Inflammatory macrophage treated with lipopolysaccharide for 4 hours (primary cell): Measurements from ENCODE around the gene HYLS1.
A peak's percentile ranks its signal among the peaks of the same experiment; 100 is the strongest.
"Not testable (repeated sequence)": the region's sequence is repeated elsewhere in the genome, so short reads cannot be mapped to it uniquely, and the experiment has no call there.

Experiments used
- DNase-seq: peaks from one replicate; pipeline ENCODE4 v3.0.0-alpha.2; 2020

The HYLS1 gene, protein sequence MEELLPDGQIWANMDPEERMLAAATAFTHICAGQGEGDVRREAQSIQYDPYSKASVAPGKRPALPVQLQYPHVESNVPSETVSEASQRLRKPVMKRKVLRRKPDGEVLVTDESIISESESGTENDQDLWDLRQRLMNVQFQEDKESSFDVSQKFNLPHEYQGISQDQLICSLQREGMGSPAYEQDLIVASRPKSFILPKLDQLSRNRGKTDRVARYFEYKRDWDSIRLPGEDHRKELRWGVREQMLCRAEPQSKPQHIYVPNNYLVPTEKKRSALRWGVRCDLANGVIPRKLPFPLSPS

GRCh38 chr11:125887373-125888324 lies at the start of gene HYLS1:
Gene HYLS1, plus strand, starts transcription at chr11:125887668. Its CDS starts 11,701 bp downstream, at chr11:125899369.
- DNase-seq = peak; percentile 98

GRCh38 chr11:125842321-125842948 lies 45.0 kb upstream of the HYLS1 start:
- DNase-seq = no peak

DNA sequence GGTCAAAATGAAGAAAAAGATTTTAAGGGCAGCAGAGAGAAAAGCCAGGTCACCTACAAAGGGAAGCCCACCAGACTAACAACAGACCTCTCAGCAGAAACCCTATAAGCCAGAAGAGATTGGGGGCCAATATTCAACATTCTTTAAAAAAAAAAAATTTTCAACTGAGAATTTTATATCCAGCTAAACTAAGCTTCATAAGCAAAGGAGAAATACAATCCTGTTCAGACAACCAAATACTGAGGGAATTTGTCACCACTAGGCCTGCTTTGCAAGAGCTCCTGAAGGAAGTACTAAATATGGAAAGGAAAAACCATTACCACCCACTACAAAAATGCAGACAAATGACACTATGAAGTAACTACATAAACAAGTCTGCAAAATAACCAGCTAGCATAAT lies 41.3 kb upstream of the HYLS1 start:
- no peak for DNase-seq

- not testable (repeated sequence) for DNase-seq
These were observed 29.8 kb upstream of the HYLS1 start for GRCh38 chr11:125857670-125858069.

- not testable (repeated sequence) for DNase-seq
These were observed 24.7 kb upstream of the HYLS1 start for GRCh38 chr11:125862786-125863185.

DNA sequence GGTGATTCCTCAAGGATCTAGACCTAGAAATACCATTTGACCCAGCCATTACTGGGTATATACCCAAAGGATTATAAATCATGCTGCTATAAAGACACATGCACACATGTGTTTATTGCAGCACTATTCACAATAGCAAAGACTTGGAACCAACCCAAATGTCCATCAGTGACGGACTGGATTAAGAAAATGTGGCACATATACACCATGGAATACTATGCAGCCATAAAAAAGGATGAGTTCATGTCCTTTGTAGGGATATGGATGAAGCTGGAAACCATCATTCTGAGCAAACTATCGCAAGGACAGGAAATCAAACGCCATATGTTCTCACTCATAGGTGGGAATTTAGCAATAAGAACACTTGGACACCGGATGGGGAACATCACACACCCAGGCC lies 22.1 kb upstream of the HYLS1 start:
- not testable (repeated sequence) for DNase-seq

GRCh38 chr11:125869521-125869920 lies 17.9 kb upstream of the HYLS1 start:
- DNase-seq = no peak

DNA sequence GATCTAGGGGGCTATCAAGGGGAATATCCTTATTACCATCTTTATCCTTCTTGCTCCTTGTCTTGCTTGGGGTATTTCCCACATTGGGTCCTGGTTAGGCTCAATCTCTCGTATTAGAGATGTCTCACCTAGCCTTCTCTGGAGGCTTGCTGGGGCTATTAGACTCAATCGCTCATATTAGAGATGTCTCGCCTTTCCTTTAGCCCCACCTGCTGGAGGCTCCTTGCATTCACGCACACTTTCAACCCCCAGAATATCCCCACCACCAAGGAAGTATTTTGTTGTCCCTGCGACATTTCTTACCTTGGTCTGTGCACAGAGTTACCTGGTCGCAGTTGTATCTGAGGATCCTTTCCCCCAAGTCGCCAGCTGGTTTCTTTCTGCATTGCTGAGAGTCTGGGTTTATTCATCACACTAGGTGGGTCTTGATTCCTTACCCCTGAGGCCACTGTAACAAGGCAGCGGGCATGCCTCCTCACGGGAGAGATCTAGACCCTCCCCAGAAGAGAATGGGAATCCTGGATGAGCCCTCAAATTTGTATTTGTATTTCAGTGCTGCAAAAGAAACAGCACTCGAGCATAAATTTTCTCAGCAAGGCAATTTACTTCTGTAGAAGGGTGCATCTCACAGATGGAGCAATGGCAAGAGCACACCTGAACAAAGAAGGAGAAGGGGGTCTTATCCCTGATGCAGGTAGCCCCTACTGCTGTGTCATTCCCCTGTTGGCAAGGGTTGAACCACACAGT lies 15.9 kb upstream of the HYLS1 start:
- no peak for DNase-seq

GRCh38 chr11:125872138-125872491 lies 15.4 kb upstream of the HYLS1 start:
- no peak for DNase-seq

DNA sequence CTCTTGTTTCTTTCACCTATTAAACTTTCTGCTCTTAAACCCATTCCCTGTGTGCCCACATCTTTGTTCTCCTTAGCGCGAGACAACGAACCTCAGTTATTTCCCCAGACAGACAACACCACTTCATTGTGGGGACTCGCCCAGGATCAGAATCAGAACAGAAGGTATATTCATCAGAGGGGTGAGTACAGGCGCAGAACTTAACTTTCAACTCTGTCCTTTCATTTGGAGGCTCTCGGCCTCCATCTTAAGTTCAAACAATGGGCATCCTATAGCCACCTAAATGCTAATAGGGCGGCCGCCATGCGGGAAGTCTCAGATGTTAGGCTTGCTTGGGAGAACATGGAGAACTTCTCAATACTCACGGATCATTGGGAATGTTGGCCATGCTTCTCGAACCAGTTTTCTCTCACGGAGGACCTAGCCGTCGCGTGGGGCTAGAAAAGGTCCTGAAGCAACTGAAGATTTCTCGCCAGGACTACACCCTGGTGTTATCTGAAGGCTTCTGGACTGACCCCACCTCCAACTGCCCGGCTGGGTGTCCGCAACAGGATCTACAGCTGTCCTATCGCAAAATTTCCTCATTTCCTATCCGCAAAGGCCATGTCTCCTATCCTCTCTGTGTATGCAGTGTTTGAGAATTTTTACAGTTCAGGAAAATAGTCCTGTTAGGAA lies 13.4 kb upstream of the HYLS1 start:
- DNase-seq = no peak

DNA sequence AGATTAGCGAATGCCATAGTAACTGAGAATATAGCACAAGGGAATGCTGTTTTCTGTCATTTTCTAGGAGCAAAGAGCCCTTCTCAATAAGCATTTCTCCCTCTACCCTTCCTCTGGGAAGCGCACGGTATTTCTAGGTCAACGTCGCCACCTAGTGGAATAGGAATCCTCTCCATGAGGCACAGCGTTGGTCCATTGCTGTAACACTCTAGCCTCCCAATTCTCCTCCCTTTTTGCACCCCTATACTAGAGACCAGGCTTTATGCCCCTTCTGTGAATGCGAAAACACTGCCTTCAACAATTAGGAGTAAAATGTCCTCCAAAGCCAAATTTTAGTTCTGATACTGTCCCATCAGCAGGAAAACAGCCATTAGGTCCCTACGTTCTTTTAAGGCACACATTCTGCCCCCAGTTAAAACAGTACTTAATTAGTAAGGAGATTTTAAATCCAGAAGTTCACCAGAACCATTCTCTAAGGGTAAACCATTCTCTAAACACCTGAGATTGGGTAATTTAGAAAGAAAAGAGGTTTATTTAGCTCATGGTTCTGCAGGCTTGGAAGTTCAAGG lies 12.8 kb upstream of the HYLS1 start:
- peak; percentile 59 for DNase-seq

DNA sequence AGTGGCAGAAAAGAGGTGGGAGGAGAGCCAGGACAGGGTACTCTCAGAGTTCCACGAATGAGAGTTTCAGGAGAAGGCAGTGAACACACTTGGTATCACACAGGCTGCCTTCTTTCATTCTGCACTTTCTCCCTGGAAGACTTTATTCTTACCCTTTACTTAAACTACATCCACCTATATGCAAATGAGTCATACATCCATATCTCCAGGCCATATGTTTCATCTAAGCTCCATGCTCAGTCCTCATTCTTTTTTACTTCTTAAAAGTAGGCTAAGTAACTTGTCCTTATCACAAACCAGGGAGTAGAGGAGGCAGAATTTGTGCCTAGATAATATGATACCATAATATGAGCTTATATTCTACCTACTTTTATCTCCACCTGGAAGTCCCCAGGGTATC lies 6.2 kb upstream of the HYLS1 start:
- no peak for DNase-seq

DNA sequence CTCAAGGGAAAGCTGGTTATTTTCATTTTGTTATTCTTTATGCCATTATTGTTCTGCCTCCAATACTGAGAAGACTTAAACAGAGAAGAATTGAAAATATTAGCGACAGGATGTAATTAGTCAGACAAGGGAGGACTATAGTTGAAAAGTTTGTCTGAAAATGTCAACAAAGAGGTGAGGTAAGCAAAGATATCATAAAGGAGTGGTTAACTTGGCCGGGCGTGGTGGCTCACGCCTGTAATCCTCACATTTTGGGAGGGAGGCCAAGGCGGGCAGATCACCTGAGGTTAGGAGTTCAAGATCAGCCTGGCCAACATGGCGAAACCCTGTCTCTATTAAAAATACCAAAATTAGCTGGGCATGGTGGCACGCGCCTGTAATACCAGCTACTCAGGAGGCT lies 4.1 kb upstream of the HYLS1 start:
- DNase-seq = no peak

- peak; percentile 8 for DNase-seq
These were observed 483 bp upstream of the HYLS1 start for GRCh38 chr11:125886997-125887372.

DNA sequence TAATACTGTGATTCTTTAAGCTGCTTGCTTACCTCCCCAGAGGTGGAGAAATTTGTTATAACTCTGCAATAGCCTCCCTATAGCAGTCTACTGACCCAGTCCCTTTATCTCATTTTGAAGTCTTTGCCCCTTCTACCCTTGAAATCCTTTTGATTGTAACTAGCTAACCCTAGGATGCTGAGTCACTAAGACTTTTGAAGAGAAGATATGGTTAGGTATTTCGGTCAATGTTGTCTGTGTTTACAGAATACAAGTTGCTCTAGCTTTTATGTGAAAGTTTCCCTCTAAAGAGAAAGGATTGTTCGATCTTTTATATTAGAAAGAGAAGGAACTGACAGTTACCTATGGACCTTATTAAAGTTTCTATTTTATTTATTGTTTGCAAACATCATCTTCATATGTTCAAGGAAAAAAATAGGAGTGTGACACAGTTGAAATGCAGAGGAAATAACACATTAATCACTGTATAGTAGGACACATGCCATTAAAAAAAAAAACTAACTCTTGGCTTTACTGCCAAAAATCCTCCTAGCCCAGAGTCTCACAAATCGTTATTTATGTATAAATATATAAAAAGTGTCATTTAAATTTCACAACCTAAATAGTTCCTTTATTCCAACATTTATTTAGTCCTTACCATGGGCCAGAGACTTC lies 3.1 kb downstream of the HYLS1 start:
- DNase-seq = no peak

DNA sequence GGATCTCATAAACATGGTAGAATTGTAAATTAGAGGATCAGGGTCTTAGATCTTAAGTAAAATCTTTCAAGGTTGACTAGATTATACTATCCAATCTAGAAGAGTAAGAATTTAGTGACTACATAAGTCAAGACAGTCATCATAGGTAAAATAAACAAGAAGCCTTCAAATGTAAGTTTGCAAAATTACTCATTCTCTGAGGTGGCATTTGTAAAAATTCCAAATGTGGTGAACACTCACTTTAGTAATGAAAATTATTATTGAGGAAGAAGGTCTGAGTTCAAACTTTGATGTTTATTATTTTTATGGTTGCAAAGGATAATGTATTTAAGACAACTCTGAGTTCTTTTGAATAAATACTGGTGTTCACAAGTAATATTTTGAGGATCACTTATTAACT lies 4.6 kb downstream of the HYLS1 start:
- DNase-seq = no peak

DNA sequence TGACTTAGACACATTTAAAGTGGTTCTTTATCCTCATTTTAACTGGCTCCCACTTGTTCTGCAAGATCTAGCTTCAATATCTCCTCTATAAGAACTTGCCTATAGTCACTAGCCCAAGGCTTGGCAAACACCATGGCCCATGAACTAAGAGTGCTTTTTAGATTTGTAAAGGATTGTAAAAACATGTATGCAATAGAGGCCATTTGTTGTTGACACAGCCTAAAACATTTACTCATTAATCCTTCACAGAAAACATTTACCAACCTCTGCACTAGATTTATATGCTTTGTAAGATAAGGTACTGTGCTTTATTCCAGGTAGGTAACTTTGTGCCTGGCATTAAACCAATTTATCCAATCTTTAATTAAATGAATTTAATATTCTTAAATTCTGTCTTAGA lies 5.5 kb downstream of the HYLS1 start:
- no peak for DNase-seq

GRCh38 chr11:125901872-125902271 lies 14.4 kb downstream of the HYLS1 start:
- no peak for DNase-seq

DNA sequence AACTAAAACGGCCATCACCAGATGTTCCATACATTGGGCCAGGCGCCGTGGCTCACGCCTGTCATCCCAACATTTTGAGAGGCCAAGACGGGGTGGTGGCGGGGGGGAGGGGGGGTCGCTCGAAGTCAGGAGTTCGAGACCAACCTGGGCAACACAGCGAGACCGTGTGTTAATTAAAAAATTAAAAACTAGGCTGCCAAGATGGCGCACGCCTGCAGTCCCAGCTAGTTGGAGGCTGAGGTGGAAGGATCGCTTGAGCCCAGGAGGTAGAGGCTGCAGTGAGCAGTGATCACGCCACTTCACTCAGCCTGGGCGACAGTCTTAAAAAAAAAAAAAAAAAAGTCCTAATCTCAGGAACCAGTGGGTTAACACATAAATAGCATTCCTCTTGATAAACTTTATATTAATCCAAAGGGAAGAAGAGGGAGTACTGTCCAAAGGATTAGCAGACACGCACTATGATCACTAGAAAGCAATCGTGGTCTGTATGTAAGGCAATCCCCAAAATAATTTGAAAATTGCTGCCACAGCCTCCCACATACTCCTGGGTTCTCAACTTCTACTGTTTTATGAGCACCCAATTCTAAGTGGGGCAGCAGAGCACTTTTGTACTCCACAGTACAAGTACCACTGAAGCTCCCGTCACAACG lies 14.9 kb downstream of the HYLS1 start:
- no peak for DNase-seq

DNA sequence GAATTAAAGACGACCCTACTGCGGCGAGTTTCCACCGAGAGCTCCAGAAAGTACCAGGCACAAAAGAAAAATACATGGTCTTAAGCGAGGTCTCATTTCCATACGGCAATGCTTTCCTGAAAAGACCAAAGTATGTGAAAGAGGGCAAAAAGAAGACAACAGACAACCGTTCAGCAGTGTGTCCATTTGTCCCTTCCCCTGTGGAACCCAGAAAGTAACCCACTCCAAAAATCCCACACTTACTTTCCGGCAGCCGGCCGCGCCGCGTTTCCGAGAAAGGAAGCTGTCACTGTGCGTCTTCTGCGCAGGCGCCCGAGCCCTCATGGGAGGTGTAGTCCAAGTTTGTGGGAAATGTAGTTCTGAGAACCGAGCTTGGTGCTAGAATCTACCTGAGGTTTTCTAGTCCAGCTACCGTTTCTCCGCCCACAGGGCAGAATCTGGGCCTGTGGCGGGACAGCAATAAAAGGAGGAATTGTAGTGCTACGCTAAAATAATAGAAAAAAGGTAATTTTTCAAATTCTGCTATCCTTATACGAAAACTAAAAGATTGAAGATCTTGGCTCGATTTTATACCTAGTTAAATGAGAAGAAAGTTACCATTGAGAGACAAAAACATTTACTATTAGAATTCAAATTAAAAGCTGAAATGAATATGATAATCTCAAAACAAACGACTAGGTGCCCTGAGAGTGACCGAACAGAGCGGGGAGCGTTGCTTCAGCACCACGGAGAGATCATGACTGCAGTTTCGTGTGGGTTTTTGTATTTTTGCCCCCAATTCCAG lies 15.7 kb downstream of the HYLS1 start, which contains the start of gene PUS3:
TSS of gene PUS3 (minus strand) at position 280 of the 784 bp plus-strand sequence. CDS start 6,922 bp downstream, outside the sequence.
- peak; percentile 85 for DNase-seq
